DND-41 (cell line): ENCODE data around the gene FAM174C.

Experiments
- EZH2 ChIP-seq: IDR thresholded peaks from 3 replicates; pipeline ENCODE4 v1.6.1; 2012; ENCODE audit warnings: borderline replicate concordance, low read depth, mild to moderate bottlenecking, moderate library complexity, low read length, inconsistent platforms; ENCODE audit not compliant: severe bottlenecking
- TF ChIP-seq, protein P1 (sequence below): IDR thresholded peaks from 2 replicates; pipeline ENCODE4 v1.5.1; 2012; ENCODE audit warnings: borderline replicate concordance, low read length, moderate library complexity, mild to moderate bottlenecking; ENCODE audit not compliant: poor library complexity, severe bottlenecking; ENCODE audit errors: extremely low read depth

DNA sequence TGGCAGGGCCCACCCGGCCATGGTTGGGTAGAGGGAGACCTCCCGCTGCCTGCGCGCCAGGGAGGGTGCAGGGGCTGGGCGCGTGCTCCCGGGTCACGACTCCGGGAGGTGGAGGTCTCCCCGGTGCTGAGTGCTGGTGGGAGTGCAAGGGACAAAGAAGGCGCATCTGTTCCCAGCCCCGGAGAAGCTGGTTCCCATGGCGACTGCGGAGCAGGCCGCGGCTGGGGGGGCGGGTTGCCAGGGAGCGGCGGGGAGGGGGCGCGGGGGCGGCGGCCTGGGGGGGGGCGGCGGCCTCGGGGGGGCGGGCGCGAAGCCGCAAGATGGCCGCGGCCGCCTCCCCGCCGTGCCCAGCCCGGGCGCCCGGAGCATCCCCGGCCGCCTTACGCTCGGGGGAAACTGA, 38.8 kb upstream of the FAM174C start:
- TF ChIP-seq, protein P1, sequence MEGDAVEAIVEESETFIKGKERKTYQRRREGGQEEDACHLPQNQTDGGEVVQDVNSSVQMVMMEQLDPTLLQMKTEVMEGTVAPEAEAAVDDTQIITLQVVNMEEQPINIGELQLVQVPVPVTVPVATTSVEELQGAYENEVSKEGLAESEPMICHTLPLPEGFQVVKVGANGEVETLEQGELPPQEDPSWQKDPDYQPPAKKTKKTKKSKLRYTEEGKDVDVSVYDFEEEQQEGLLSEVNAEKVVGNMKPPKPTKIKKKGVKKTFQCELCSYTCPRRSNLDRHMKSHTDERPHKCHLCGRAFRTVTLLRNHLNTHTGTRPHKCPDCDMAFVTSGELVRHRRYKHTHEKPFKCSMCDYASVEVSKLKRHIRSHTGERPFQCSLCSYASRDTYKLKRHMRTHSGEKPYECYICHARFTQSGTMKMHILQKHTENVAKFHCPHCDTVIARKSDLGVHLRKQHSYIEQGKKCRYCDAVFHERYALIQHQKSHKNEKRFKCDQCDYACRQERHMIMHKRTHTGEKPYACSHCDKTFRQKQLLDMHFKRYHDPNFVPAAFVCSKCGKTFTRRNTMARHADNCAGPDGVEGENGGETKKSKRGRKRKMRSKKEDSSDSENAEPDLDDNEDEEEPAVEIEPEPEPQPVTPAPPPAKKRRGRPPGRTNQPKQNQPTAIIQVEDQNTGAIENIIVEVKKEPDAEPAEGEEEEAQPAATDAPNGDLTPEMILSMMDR: no peak
- TF ChIP-seq EZH2: no peak
